WTC11 (cell line): Measurements from ENCODE around the gene ABLIM2. TPM values are rescaled to one million over a fixed set of nuclear protein-coding genes. Genes with fewer than 3 reads are reported as not detected.
A peak's percentile ranks its signal among the peaks of the same experiment; 100 is the strongest.

Source experiments
- ATAC-seq: fragments of 200-7000 bp; cut with Tn5 transposase; 2 replicates; pipeline ENCODE4 v1.10.0; 2021; ENCODE audit warnings: mild to moderate bottlenecking, moderate library complexity
- CTCF ChIA-PET: fragments of 300-600 bp; sonication (Branson Sonifier 250); formaldehyde crosslinking; loops from one replicate; lab custom pipeline; 2021; ENCODE audit warnings: antibody characterized with exemption; lab: Charles Lee
- POLR2A ChIA-PET: fragments of 350-600 bp; sonication (Branson Sonifier 250); formaldehyde crosslinking; loops from one replicate; lab custom pipeline; 2021; ENCODE audit warnings: antibody characterized with exemption; lab: Charles Lee
- DNase-seq: peaks from one replicate; pipeline ENCODE4 v3.0.0; 2021; ENCODE audit warnings: low spot score
- H3K27ac Mint-ChIP-seq: 2 replicates; pipeline ENCODE4 v1.8.0; 2021; ENCODE audit warnings: mixed read lengths
- H3K27me3 Mint-ChIP-seq: 2 replicates; pipeline ENCODE4 v1.8.0; 2021; ENCODE audit warnings: low read depth, mild to moderate bottlenecking, moderate library complexity, mixed read lengths
- H3K36me3 Mint-ChIP-seq: 2 replicates; pipeline ENCODE4 v1.8.0; 2021; ENCODE audit warnings: mixed read lengths
- H3K4me1 Mint-ChIP-seq: 2 replicates; pipeline ENCODE4 v1.8.0; 2022; ENCODE audit warnings: mixed read lengths
- H3K4me3 Mint-ChIP-seq: 2 replicates; pipeline ENCODE4 v1.8.0; 2021; ENCODE audit warnings: mild to moderate bottlenecking, moderate library complexity, mixed read lengths
- H3K9me3 Mint-ChIP-seq: 2 replicates; pipeline ENCODE4 v1.8.0; 2021; ENCODE audit warnings: mixed read lengths
- CREB1 ChIP-seq: sonication (generic); formaldehyde crosslinking; IDR thresholded peaks from 2 replicates; pipeline ENCODE4 v1.8.0; 2023; ENCODE audit warnings: mild to moderate bottlenecking, missing genetic modification reagents
- ELF4 ChIP-seq: sonication (generic); formaldehyde crosslinking; IDR thresholded peaks from 2 replicates; pipeline ENCODE4 v1.8.1; 2022; ENCODE audit warnings: low read depth, mild to moderate bottlenecking, moderate library complexity, missing genetic modification reagents
- EMX1 ChIP-seq: fragments of 250-450 bp; sonication (Bioruptor Pico); IDR thresholded peaks from 2 replicates; pipeline ENCODE4 v1.8.0; 2021; ENCODE audit warnings: mild to moderate bottlenecking
- FOXK1 ChIP-seq: sonication (generic); formaldehyde crosslinking; IDR thresholded peaks from 2 replicates; pipeline ENCODE4 v1.8.0; 2022; ENCODE audit warnings: mild to moderate bottlenecking, moderate library complexity, missing genetic modification reagents
- HMGA2 ChIP-seq: fragments of 250-450 bp; sonication (Bioruptor Pico); IDR thresholded peaks from 2 replicates; pipeline ENCODE4 v1.4.0; 2021; ENCODE audit warnings: mild to moderate bottlenecking, moderate library complexity
- NFYB ChIP-seq: sonication (generic); formaldehyde crosslinking; conservative IDR thresholded peaks from 2 replicates; pipeline ENCODE4 v1.8.0; 2022; ENCODE audit warnings: low read depth, missing genetic modification reagents
- ZNF138 ChIP-seq: sonication (generic); formaldehyde crosslinking; conservative IDR thresholded peaks from 2 replicates; pipeline ENCODE4 v1.8.1; 2022; ENCODE audit warnings: mild to moderate bottlenecking, moderate library complexity, missing genetic modification reagents
- ZNF317 ChIP-seq: sonication (generic); formaldehyde crosslinking; IDR thresholded peaks from 2 replicates; pipeline ENCODE4 v1.8.1; 2023; ENCODE audit warnings: low read depth, mild to moderate bottlenecking, moderate library complexity, missing genetic modification reagents, borderline replicate concordance
- ZNF671 ChIP-seq: fragments of 250-450 bp; sonication (Bioruptor Pico); IDR thresholded peaks from 2 replicates; pipeline ENCODE4 v1.8.0; 2021; ENCODE audit warnings: mild to moderate bottlenecking
- total RNA-seq: library from RNA; stranded (reverse); gene quantifications from 3 replicates; pipeline ENCODE4 v1.2.3, GENCODE V29; 2021
- TF ChIP-seq, protein P1 (sequence below): fragments of 250-450 bp; sonication (Bioruptor Pico); IDR thresholded peaks from 2 replicates; pipeline ENCODE4 v1.9.0; 2021; ENCODE audit warnings: mild to moderate bottlenecking, borderline replicate concordance
- TF ChIP-seq, protein P2 (sequence below): sonication (generic); formaldehyde crosslinking; IDR thresholded peaks from 2 replicates; pipeline ENCODE4 v1.8.1; 2023; ENCODE audit warnings: mild to moderate bottlenecking, missing genetic modification reagents
- TF ChIP-seq, protein P3 (sequence below): fragments of 200-600 bp; IDR thresholded peaks from 2 replicates; pipeline ENCODE4 v1.8.0; 2022; ENCODE audit warnings: antibody characterized with exemption
- TF ChIP-seq, protein P4 (sequence below): sonication (generic); formaldehyde crosslinking; IDR thresholded peaks from 2 replicates; pipeline ENCODE4 v1.8.0; 2022; ENCODE audit warnings: mild to moderate bottlenecking, missing genetic modification reagents
- TF ChIP-seq, protein P5 (sequence below): fragments of 250-450 bp; sonication (Bioruptor Pico); IDR thresholded peaks from 2 replicates; pipeline ENCODE4 v1.9.0; 2021; ENCODE audit warnings: moderate library complexity, mild to moderate bottlenecking, inconsistent platforms, borderline replicate concordance

ABLIM2 gene
- total RNA-seq, 1 experiment from 2014 or later = 2.6 TPM

DNA sequence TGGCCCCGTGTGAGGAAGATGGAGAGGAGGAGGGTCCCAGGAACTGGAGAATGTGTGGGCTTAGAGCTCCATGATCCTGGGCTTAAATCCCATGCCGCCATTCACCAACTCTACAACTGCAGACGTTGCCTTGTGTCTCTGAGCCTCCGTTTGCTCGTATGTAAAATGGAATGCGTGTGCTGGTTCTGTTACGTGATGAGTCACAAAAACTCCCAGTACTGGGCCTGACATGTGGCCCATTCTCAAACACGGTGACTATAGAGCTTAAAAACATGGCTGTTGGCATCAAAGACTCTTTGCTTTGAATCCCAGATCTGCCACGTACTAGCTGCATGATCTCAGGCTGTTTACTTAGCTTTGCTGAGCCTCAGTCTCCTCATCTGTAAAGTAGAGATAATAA lies 206.0 kb downstream of the ABLIM2 start (continued):
- TF ChIP-seq, protein P1, sequence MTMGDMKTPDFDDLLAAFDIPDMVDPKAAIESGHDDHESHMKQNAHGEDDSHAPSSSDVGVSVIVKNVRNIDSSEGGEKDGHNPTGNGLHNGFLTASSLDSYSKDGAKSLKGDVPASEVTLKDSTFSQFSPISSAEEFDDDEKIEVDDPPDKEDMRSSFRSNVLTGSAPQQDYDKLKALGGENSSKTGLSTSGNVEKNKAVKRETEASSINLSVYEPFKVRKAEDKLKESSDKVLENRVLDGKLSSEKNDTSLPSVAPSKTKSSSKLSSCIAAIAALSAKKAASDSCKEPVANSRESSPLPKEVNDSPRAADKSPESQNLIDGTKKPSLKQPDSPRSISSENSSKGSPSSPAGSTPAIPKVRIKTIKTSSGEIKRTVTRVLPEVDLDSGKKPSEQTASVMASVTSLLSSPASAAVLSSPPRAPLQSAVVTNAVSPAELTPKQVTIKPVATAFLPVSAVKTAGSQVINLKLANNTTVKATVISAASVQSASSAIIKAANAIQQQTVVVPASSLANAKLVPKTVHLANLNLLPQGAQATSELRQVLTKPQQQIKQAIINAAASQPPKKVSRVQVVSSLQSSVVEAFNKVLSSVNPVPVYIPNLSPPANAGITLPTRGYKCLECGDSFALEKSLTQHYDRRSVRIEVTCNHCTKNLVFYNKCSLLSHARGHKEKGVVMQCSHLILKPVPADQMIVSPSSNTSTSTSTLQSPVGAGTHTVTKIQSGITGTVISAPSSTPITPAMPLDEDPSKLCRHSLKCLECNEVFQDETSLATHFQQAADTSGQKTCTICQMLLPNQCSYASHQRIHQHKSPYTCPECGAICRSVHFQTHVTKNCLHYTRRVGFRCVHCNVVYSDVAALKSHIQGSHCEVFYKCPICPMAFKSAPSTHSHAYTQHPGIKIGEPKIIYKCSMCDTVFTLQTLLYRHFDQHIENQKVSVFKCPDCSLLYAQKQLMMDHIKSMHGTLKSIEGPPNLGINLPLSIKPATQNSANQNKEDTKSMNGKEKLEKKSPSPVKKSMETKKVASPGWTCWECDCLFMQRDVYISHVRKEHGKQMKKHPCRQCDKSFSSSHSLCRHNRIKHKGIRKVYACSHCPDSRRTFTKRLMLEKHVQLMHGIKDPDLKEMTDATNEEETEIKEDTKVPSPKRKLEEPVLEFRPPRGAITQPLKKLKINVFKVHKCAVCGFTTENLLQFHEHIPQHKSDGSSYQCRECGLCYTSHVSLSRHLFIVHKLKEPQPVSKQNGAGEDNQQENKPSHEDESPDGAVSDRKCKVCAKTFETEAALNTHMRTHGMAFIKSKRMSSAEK (CRISPR knock-in tag) = no peak
- TF ChIP-seq EMX1 (CRISPR knock-in tag) = no peak
- no peak for TF ChIP-seq NFYB (CRISPR knock-in tag)

DNA sequence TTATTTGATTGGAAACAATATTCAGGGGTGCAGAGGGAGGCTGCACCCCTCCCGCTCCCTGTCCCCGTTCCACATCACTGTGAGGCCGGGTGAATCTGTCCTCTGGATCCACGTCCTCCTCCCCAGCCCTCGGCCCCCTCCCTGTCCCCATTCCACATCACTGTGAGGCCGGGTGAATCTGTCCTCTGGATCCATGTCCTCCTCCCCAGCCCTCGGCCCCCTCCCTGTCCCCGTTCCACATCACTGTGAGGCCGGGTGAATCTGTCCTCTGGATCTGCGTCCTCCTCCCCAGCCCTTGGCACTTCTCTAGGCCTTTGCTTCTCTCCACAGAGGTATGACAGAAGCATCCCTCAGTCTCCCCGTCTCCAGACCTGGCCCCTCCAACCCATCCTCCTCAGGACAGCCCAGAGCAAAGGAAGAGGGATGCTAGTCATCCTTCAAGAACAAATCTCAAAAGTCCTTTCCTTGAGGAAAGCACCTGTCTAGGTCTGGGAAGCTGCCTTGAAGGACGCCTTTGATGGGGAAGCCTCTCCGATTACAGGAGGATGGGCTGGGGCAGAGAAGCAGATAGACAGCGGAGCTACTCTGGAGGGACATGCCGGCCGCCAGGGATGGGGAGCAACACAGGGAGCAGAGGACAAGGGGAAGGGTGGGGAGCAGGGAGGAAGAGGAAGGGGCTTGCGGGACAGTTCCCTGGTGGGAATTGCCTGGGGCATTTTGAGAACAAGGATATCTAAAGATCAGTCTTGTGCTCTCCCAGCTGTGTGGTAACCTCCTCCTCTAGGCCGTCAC lies 208.1 kb downstream of the ABLIM2 start:
- ATAC-seq = no peak
- CTCF ChIA-PET = no interaction called here
- H3K4me1 Mint-ChIP-seq = peaks cover 7% of the 10 kb centered on the region

DNA sequence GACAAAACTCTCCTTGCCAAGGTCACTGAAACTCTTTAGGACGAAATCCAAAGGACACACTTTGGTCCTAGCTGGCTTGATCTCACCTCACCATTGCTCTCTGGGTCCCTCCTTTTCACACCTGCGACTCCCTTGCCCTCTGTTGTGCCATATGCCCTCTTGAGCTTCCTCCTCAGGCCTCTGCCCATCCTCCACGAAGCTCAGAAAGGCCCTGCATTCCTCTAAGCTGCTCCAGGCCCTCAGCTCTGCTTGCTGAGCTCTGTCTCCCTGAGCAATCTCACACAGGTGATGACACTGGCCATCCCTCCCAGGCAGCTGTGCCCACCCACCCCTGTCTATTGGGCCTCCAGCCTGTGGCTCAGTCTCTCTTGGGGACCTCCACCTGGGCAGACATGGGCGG lies 208.9 kb downstream of the ABLIM2 start:
- POLR2A ChIA-PET = no interaction called here
- ATAC-seq = no peak

More for the DNA sequence above, 208.1 kb downstream of the ABLIM2 start:
- H3K27me3 Mint-ChIP-seq = no peaks in the 10 kb centered on the region; the same call in 1 of the 2 replicates
- no peaks in the 10 kb centered on the region for H3K36me3 Mint-ChIP-seq
- no peak for DNase-seq
- TF ChIP-seq ZNF671 (CRISPR knock-in tag) (no peak), ELF4 (CRISPR knock-in tag) (no peak), ZNF317 (peak; percentile 56; the same call in 1 of the 2 replicates)
- TF ChIP-seq, all 79 proteins: peak for 1
- H3K4me3 Mint-ChIP-seq = no peak overlapping the region
- POLR2A ChIA-PET = no interaction called here
- H3K27ac Mint-ChIP-seq = no peak overlapping the region
- peaks cover 12% of the 10 kb centered on the region for H3K9me3 Mint-ChIP-seq

DNA sequence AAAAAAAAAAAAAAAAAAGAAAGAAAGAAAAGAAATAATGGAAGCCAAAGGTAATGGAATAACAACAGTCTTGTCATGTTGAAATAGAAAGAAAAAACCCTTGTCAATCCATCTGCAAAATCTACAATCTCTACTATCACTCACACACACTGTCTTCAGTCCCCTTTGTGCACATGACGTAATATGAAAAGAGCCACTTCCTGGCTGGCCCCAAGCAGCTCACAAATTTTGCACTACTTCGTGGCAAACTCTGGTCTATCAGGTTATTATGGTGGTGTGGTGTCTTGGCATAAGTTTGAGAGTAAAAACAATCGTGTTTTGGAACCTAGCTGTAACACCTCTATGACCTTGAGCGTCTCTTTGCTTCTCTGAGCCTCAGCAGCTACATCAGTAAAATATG lies 210.7 kb downstream of the ABLIM2 start:
- H3K36me3 Mint-ChIP-seq = no peaks in the 10 kb centered on the region
- H3K27me3 Mint-ChIP-seq = no peaks in the 10 kb centered on the region; the same call in 1 of the 2 replicates
- H3K27ac Mint-ChIP-seq = no peak overlapping the region
- ChIA-PET POLR2A (no interaction called here), CTCF (no interaction called here)
- H3K4me1 Mint-ChIP-seq = peaks cover 7% of the 10 kb centered on the region
- H3K4me3 Mint-ChIP-seq = no peak overlapping the region
- DNase-seq (no peak), ATAC-seq (no peak)
- H3K9me3 Mint-ChIP-seq = peaks cover 12% of the 10 kb centered on the region
- no peak for TF ChIP-seq FOXK1
- no peak for TF ChIP-seq HMGA2 (CRISPR knock-in tag)
- TF ChIP-seq, protein P2, sequence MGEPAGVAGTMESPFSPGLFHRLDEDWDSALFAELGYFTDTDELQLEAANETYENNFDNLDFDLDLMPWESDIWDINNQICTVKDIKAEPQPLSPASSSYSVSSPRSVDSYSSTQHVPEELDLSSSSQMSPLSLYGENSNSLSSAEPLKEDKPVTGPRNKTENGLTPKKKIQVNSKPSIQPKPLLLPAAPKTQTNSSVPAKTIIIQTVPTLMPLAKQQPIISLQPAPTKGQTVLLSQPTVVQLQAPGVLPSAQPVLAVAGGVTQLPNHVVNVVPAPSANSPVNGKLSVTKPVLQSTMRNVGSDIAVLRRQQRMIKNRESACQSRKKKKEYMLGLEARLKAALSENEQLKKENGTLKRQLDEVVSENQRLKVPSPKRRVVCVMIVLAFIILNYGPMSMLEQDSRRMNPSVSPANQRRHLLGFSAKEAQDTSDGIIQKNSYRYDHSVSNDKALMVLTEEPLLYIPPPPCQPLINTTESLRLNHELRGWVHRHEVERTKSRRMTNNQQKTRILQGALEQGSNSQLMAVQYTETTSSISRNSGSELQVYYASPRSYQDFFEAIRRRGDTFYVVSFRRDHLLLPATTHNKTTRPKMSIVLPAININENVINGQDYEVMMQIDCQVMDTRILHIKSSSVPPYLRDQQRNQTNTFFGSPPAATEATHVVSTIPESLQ (CRISPR knock-in tag) = no peak
- TF ChIP-seq, protein P1 (CRISPR knock-in tag) = no peak
- TF ChIP-seq, protein P3, sequence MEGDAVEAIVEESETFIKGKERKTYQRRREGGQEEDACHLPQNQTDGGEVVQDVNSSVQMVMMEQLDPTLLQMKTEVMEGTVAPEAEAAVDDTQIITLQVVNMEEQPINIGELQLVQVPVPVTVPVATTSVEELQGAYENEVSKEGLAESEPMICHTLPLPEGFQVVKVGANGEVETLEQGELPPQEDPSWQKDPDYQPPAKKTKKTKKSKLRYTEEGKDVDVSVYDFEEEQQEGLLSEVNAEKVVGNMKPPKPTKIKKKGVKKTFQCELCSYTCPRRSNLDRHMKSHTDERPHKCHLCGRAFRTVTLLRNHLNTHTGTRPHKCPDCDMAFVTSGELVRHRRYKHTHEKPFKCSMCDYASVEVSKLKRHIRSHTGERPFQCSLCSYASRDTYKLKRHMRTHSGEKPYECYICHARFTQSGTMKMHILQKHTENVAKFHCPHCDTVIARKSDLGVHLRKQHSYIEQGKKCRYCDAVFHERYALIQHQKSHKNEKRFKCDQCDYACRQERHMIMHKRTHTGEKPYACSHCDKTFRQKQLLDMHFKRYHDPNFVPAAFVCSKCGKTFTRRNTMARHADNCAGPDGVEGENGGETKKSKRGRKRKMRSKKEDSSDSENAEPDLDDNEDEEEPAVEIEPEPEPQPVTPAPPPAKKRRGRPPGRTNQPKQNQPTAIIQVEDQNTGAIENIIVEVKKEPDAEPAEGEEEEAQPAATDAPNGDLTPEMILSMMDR = no peak
- TF ChIP-seq ELF4 (CRISPR knock-in tag) = no peak

More for the DNA sequence above, 208.9 kb downstream of the ABLIM2 start:
- Mint-ChIP-seq H3K9me3 (peaks cover 12% of the 10 kb centered on the region), H3K27me3 (no peaks in the 10 kb centered on the region; the same call in 1 of the 2 replicates), H3K27ac (no peak overlapping the region), H3K36me3 (no peaks in the 10 kb centered on the region), H3K4me3 (no peak overlapping the region), H3K4me1 (peaks cover 7% of the 10 kb centered on the region)
- no peak for DNase-seq
- CTCF ChIA-PET = interaction anchor here (0.6 kb wide), 1 partner anchor 355 kb away, joined by 6 read pairs; no protein-coding TSS in a partner anchor
- TF ChIP-seq CREB1 (CRISPR knock-in tag) = no peak
- TF ChIP-seq, protein P4, sequence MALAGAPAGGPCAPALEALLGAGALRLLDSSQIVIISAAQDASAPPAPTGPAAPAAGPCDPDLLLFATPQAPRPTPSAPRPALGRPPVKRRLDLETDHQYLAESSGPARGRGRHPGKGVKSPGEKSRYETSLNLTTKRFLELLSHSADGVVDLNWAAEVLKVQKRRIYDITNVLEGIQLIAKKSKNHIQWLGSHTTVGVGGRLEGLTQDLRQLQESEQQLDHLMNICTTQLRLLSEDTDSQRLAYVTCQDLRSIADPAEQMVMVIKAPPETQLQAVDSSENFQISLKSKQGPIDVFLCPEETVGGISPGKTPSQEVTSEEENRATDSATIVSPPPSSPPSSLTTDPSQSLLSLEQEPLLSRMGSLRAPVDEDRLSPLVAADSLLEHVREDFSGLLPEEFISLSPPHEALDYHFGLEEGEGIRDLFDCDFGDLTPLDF (CRISPR knock-in tag) = no peak
- TF ChIP-seq, protein P5, sequence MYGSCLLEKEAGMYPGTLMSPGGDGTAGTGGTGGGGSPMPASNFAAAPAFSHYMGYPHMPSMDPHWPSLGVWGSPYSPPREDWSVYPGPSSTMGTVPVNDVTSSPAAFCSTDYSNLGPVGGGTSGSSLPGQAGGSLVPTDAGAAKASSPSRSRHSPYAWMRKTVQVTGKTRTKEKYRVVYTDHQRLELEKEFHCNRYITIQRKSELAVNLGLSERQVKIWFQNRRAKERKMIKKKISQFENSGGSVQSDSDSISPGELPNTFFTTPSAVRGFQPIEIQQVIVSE = no peak
- TF ChIP-seq ZNF138 = no peak
